IMR-90 (cell line): Measurements from ENCODE around the gene TSC22D3. TPM values are rescaled to one million over a fixed set of nuclear protein-coding genes. Genes with fewer than 3 reads are reported as not detected.

Experiments
- ATAC-seq: fragments of 200-7000 bp; cut with Tn5 transposase; 2 replicates; pipeline ENCODE4 v1.9.1; 2020; ENCODE audit warnings: low read depth, mild to moderate bottlenecking, moderate library complexity
- BruUV-seq: library from RNA; stranded (reverse); fragments of 400-500 nt; replicated peaks from 2 replicates; lab custom pipeline; 2021; lab: Mats Ljungman, UMichigan
- CTCF ChIA-PET: fragments of 300-600 bp; formaldehyde crosslinking; extraction: SDS; loops from one replicate; lab custom pipeline; 2021; ENCODE audit warnings: antibody characterized with exemption; lab: Yijun Ruan, JAX
- POLR2A ChIA-PET: fragments of 300-600 bp; sonication (Branson Sonifier 250); formaldehyde crosslinking; loops from one replicate; lab custom pipeline; 2022; ENCODE audit warnings: antibody characterized with exemption; ENCODE audit not compliant: unreplicated experiment; lab: Charles Lee
- DNase-seq: peaks from one replicate; pipeline ENCODE4 v3.0.0; 2013
- H2AFZ ChIP-seq: replicated peaks from 2 replicates; pipeline ENCODE3; 2013; ENCODE audit warnings: low read length, mild to moderate bottlenecking; ENCODE audit not compliant: poor library complexity
- H2AK5ac ChIP-seq: 2 replicates; pipeline ENCODE4 v1.6.1; 2013; ENCODE audit warnings: low read depth, low read length, inconsistent platforms
- H2AK9ac ChIP-seq: replicated peaks from 2 replicates; pipeline ENCODE3; 2013; ENCODE audit warnings: mild to moderate bottlenecking, low read depth, low read length, moderate library complexity; ENCODE audit not compliant: poor library complexity
- H2BK120ac ChIP-seq: 2 replicates; pipeline ENCODE4 v1.6.1; 2013; ENCODE audit warnings: low read depth, low read length, inconsistent platforms
- H2BK15ac ChIP-seq: 3 replicates; pipeline ENCODE4 v1.6.1; 2013; ENCODE audit warnings: low read depth, low read length, inconsistent platforms
- H2BK20ac ChIP-seq: 2 replicates; pipeline ENCODE4 v1.6.1; 2013; ENCODE audit warnings: low read depth, mild to moderate bottlenecking, inconsistent platforms, low read length, moderate library complexity
- H2BK5ac ChIP-seq: 2 replicates; pipeline ENCODE4 v1.6.1; 2013; ENCODE audit warnings: mild to moderate bottlenecking, low read depth, low read length, inconsistent platforms; ENCODE audit not compliant: poor library complexity, severe bottlenecking
- H3K14ac ChIP-seq: replicated peaks from 2 replicates; pipeline ENCODE4 v1.6.1; 2013; ENCODE audit warnings: low read depth, low read length, inconsistent platforms
- H3K18ac ChIP-seq: 2 replicates; pipeline ENCODE4 v1.6.1; 2013; ENCODE audit warnings: low read depth, low read length, control low read depth
- H3K23ac ChIP-seq: 2 replicates; pipeline ENCODE4 v1.6.1; 2013; ENCODE audit warnings: low read depth, low read length, inconsistent platforms
- H3K27ac ChIP-seq: 2 replicates; pipeline ENCODE4 v1.5.1; 2013; ENCODE audit warnings: mild to moderate bottlenecking, control low read depth, low read length; ENCODE audit not compliant: insufficient read depth
- H3K27me3 ChIP-seq: 2 replicates; pipeline ENCODE4 v1.6.1; 2013; ENCODE audit warnings: low read length; ENCODE audit not compliant: control insufficient read depth, insufficient read depth
- H3K36me3 ChIP-seq: 2 replicates; pipeline ENCODE4 v1.6.1; 2013; ENCODE audit warnings: low read length, mixed read lengths; ENCODE audit not compliant: control insufficient read depth, insufficient read depth
- H3K4ac ChIP-seq: 2 replicates; pipeline ENCODE4 v1.6.1; 2013; ENCODE audit warnings: low read depth, low read length, inconsistent platforms
- H3K4me1 ChIP-seq: 2 replicates; pipeline ENCODE4 v1.6.1; 2013; ENCODE audit warnings: low read length, mixed read lengths; ENCODE audit not compliant: control insufficient read depth, insufficient read depth
- H3K4me2 ChIP-seq: 2 replicates; pipeline ENCODE4 v1.6.1; 2013; ENCODE audit warnings: low read depth, mild to moderate bottlenecking, control low read depth, low read length, moderate library complexity
- H3K4me3 ChIP-seq: 2 replicates; pipeline ENCODE4 v1.5.1; 2013; ENCODE audit warnings: low read depth, mild to moderate bottlenecking, control low read depth, low read length, moderate library complexity; ENCODE audit not compliant: insufficient read depth
- H3K56ac ChIP-seq: 2 replicates; pipeline ENCODE4 v1.6.1; 2013; ENCODE audit warnings: low read length, inconsistent platforms; ENCODE audit not compliant: insufficient read depth; ENCODE audit errors: extremely low read depth
- H3K79me1 ChIP-seq, 2 experiments: 2 replicates each; pipeline ENCODE4 v1.6.1; 2013; ENCODE audit warnings: low read length in 2 of 2, inconsistent platforms in 1 of 2, low read depth in 1 of 2
- H3K9ac ChIP-seq: 2 replicates; pipeline ENCODE4 v1.6.1; 2013; ENCODE audit warnings: low read depth, low read length, control low read depth
- H3K9me1 ChIP-seq: 2 replicates; pipeline ENCODE4 v1.6.1; 2013; ENCODE audit warnings: low read length, inconsistent platforms; ENCODE audit not compliant: insufficient read depth
- H3K9me3 ChIP-seq: 2 replicates; pipeline ENCODE4 v1.6.1; 2013; ENCODE audit warnings: low read length; ENCODE audit not compliant: control insufficient read depth, insufficient read depth
- H4K20me1 ChIP-seq: 2 replicates; pipeline ENCODE4 v1.6.1; 2013; ENCODE audit warnings: low read length, inconsistent platforms; ENCODE audit not compliant: insufficient read depth
- H4K5ac ChIP-seq: 2 replicates; pipeline ENCODE4 v1.6.1; 2013; ENCODE audit warnings: mild to moderate bottlenecking, low read depth, low read length, control low read depth
- H4K8ac ChIP-seq, 2 experiments: 2 replicates each; pipeline ENCODE4 v1.6.1; 2013; ENCODE audit warnings: low read depth in 2 of 2, low read length in 2 of 2, control low read depth in 1 of 2, inconsistent platforms in 1 of 2
- H4K91ac ChIP-seq: 2 replicates; pipeline ENCODE4 v1.6.1; 2013; ENCODE audit warnings: low read depth, low read length, inconsistent platforms; ENCODE audit not compliant: insufficient read depth
- CTCF ChIP-seq: conservative IDR thresholded peaks from 2 replicates; pipeline ENCODE4 v1.5.1; 2012; ENCODE audit warnings: mild to moderate bottlenecking, low read depth, low read length, improper control_type of control experiment
- ELK1 ChIP-seq: fragments of 150-350 bp; IDR thresholded peaks from 2 replicates; pipeline ENCODE4 v1.6.1; 2016; ENCODE audit warnings: low read depth, mild to moderate bottlenecking, low read length, moderate library complexity, borderline replicate concordance
- MAFK ChIP-seq: IDR thresholded peaks from 2 replicates; pipeline ENCODE4 v1.6.1; 2012; ENCODE audit warnings: low read depth, low read length, improper control_type of control experiment
- MXI1 ChIP-seq: IDR thresholded peaks from 2 replicates; pipeline ENCODE4 v1.6.1; 2012; ENCODE audit warnings: low read depth, mild to moderate bottlenecking, low read length, moderate library complexity, borderline replicate concordance
- POLR2A ChIP-seq: IDR thresholded peaks from 2 replicates; pipeline ENCODE4 v1.6.1; 2012; ENCODE audit warnings: mild to moderate bottlenecking, low read depth, low read length
- RAD21 ChIP-seq: IDR thresholded peaks from 2 replicates; pipeline ENCODE4 v1.6.1; 2012; ENCODE audit warnings: low read length, improper control_type of control experiment
- RCOR1 ChIP-seq: IDR thresholded peaks from 2 replicates; pipeline ENCODE4 v1.6.1; 2012; ENCODE audit warnings: mild to moderate bottlenecking, low read length, improper control_type of control experiment; ENCODE audit not compliant: insufficient replicate concordance
- USF2 ChIP-seq: fragments of 150-350 bp; IDR thresholded peaks from 2 replicates; pipeline ENCODE4 v1.6.1; 2017; ENCODE audit warnings: mild to moderate bottlenecking, antibody characterized with exemption, low read length, low read depth
- WGBS, 2 experiments: methylation state at CpG; one replicate each; pipeline versions ENCODE4 v1.1.5 to v1.1.7; 2013; ENCODE audit warnings: missing lambda C conversion rate in 2 of 2; ENCODE audit not compliant: insufficient read length in 1 of 2; ENCODE audit errors: extremely low coverage in 2 of 2; 5-methylcytosine and 5-hydroxymethylcytosine counted together
- dilution Hi-C: fragments of 300-500 bp; cut with HindIII; formaldehyde crosslinking; loops from one replicate; pipeline ENCODE4 v1.14.3; 2018; ENCODE audit warnings: low sequenced_read_pairs; ENCODE audit not compliant: unreplicated experiment
- in situ Hi-C: fragments of 300-500 bp; cut with MboI; formaldehyde crosslinking; loops from 3 replicates; pipeline ENCODE4 v1.14.3; 2019; ENCODE audit warnings: low sequenced_read_pairs, inconsistent platforms, mixed read lengths
- intact Hi-C: fragments of 100-400 bp; cut with micrococcal nuclease; formaldehyde crosslinking; loops from 2 replicates; pipeline ENCODE4 v1.10.0; 2022
- polyA plus RNA-seq, 3 experiments: library from polyadenylated mRNA; depleted of rRNA; stranded (reverse); fragments of >200 nt; gene quantifications; 2 replicates each; pipeline ENCODE4 v1.2.3, GENCODE V29; 2012; ENCODE audit warnings: low replicate concordance in 1 of 3
- total RNA-seq: library from RNA; depleted of rRNA; stranded (reverse); fragments of >200 nt; gene quantifications from 2 replicates; pipeline ENCODE4 v1.2.3, GENCODE V29; 2012

TSC22D3 gene
- total and polyA plus RNA-seq, 2 of the 4 experiments (the other 2 are of a cell fraction) = 9.9 to 14.0 TPM

GRCh38 chrX:107777536-107777832 lies 1.9 kb upstream of the TSC22D3 start, which contains the start of gene NCBP2L:
TSS of gene NCBP2L (plus strand) at chrX:107777733. CDS start at chrX:107794221, 16,488 bp downstream.
- intact Hi-C loops = loop anchor here (1.0 to 5.0 kb wide), 7 partner anchors 59 to 885 kb away; no protein-coding TSS in a partner anchor
- H3K56ac ChIP-seq = no peak within 1 kb of the TSS
- no peak for ATAC-seq
- H3K9me3 ChIP-seq = no peaks in the 10 kb centered on the region
- no peak within 1 kb of the TSS for H2BK120ac ChIP-seq
- no peak within 1 kb of the TSS for H2BK20ac ChIP-seq
- H2AK5ac ChIP-seq = no peak within 1 kb of the TSS
- no peaks in the 10 kb centered on the region for H3K36me3 ChIP-seq
- no peak within 1 kb of the TSS for H4K8ac ChIP-seq
- no peaks in the 10 kb centered on the region for H4K20me1 ChIP-seq
- H3K27me3 ChIP-seq = peaks cover 28% of the 10 kb centered on the region
- no peak within 1 kb of the TSS for H2BK5ac ChIP-seq
- no peak within 1 kb of the TSS for H3K4me3 ChIP-seq
- H3K4me1 ChIP-seq = no peaks in the 10 kb centered on the region
- no peaks in the 10 kb centered on the region for H3K9me1 ChIP-seq
- CTCF ChIA-PET = interaction anchor here (0.7 to 1.9 kb wide), 7 partner anchors 9 to 239 kb away, joined by 3 to 8 read pairs (median 3); no protein-coding TSS in a partner anchor
- POLR2A ChIA-PET = no interaction called here
- no peak within 1 kb of the TSS for H3K27ac ChIP-seq
- H2BK15ac ChIP-seq = no peak within 1 kb of the TSS
- dilution Hi-C loops = no loop called here
- no TSS peak for BruUV-seq
- 83% methylated on average over 2 of the region's 6 CpGs; no CpG with 5 or more reads in 1 of the 2 experiments for WGBS, 2 experiments
- H2AK9ac ChIP-seq = no peak within 1 kb of the TSS
- no peak within 1 kb of the TSS for H4K5ac ChIP-seq
- H3K14ac ChIP-seq = no peak within 1 kb of the TSS
- no peak for TF ChIP-seq MXI1
- TF ChIP-seq CTCF = no peak
- TF ChIP-seq POLR2A = no peak
- no peak for TF ChIP-seq RCOR1
- no peak for TF ChIP-seq USF2
- TF ChIP-seq RAD21 = no peak
- TF ChIP-seq ELK1 = no peak
- TF ChIP-seq MAFK = no peak
- peak within 1 kb of the TSS; percentile 75 for H3K4me2 ChIP-seq
- DNase-seq = no peak
- H3K23ac ChIP-seq = no peak within 1 kb of the TSS
- H3K79me1 ChIP-seq = no peaks in the 10 kb centered on the region
- no peak within 1 kb of the TSS for H3K9ac ChIP-seq
- no peak within 1 kb of the TSS for H3K4ac ChIP-seq
- H2AFZ ChIP-seq = peak within 1 kb of the TSS; percentile 36
- no peak within 1 kb of the TSS for H3K18ac ChIP-seq
- in situ Hi-C loops = loop anchor here (5.0 kb wide), 1 partner anchor 120 kb away; no protein-coding TSS in a partner anchor
- H4K91ac ChIP-seq = no peak within 1 kb of the TSS
